Subcutaneous adipose tissue (tissue), 4 donors: Measurements from ENCODE around the gene GDPD3. TPM values are rescaled to one million over a fixed set of nuclear protein-coding genes. Genes with fewer than 3 reads are reported as not detected.

Source experiments
- total RNA-seq, 4 donors: library from RNA; depleted of rRNA; stranded (reverse); fragments of >200 nt; gene quantifications; one replicate each; pipeline ENCODE4 v1.1.0, GENCODE V29; 2016
- TF ChIP-seq, protein P1 (sequence below): fragments of 450-650 bp; IDR thresholded peaks from one replicate; pipeline ENCODE4 v1.5.1; 2016; ENCODE audit warnings: low read depth, mild to moderate bottlenecking, control low read depth, antibody characterized with exemption, moderate library complexity

The GDPD3 gene
- total RNA-seq, 4 donors from 2014 or later = 2.5 to 3.6 (median 2.8) TPM

DNA sequence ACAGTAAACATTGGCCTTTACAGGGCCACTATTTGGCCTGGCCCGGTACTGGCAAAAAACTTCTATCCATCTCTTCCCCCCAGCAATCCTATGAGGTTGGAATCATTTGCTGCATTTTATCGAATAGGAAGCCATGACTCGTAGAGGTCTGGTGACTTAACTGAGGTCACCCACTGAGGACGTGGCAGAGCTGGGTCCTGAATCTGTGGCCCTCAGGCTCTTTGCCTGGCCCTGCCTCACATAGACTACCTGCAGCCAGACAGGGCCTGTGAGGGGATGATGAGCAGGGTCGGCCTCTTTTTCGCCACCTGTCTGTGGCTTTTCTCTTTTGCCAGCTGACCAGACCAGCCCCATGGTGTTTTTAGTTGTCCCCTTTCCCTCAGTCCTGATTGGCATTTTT is 35.7 kb downstream of the GDPD3 start:
- TF ChIP-seq, protein P1, sequence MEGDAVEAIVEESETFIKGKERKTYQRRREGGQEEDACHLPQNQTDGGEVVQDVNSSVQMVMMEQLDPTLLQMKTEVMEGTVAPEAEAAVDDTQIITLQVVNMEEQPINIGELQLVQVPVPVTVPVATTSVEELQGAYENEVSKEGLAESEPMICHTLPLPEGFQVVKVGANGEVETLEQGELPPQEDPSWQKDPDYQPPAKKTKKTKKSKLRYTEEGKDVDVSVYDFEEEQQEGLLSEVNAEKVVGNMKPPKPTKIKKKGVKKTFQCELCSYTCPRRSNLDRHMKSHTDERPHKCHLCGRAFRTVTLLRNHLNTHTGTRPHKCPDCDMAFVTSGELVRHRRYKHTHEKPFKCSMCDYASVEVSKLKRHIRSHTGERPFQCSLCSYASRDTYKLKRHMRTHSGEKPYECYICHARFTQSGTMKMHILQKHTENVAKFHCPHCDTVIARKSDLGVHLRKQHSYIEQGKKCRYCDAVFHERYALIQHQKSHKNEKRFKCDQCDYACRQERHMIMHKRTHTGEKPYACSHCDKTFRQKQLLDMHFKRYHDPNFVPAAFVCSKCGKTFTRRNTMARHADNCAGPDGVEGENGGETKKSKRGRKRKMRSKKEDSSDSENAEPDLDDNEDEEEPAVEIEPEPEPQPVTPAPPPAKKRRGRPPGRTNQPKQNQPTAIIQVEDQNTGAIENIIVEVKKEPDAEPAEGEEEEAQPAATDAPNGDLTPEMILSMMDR = no peak

DNA sequence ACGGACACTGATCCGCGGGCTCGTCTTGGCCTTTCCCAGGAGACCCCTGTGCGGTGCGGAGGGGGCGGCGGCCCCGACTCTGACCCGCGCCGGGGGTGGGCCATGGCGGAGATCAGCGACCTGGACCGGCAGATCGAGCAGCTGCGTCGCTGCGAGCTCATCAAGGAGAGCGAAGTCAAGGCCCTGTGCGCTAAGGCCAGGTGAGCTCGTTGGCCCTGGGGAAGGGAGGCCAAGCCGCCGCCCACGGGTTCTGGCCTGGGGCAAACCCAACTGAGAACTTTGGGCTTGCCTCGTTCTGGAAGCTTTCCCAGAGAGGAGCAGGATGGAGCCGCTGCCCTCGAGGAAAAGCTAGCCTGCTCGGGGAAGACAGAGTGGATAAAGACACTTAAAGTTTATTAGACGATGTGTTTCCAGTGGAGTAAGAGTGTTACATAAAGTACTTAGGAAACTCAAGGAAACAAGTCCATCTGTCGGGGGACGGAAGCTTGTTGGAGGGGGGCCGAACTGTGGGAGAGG is 37.0 kb downstream of the GDPD3 start:
- TF ChIP-seq, protein P1 = no peak

DNA sequence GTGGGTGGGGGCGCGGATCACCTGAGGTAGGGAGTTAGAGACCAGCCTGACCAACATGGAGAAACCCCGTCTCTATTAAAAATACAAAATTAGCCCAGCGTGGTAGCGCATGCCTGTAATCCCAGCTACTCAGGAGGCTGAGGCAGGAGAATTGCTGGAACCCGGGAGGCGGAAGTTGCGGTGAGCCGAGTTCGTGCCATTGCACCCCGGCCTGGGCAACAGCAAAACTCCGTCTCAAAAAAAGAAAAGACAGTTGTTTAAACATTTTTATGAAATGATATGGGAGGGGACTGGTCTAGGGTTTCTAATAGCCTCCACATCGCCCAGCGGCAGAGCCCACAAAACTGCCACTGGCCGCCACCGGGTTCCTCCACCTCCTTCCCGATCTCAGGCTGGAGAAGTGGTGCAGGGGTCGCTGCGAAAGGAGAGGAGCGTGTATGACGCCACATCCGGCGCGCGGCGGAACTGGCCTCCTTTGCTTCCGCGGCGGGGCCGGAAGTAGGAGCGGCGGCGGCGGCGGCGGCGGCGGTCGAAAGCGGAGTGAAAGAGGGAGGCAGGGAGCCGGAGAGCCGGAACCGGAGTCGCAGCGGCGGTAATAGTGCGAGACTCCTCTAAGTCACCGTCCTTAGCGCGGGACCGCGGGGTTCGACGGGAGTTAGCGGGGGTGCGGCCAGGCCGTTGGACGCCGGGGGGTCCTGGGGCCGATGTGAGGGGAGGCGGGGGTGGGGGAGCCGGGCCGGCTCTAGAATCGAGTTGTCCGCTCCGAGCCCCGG is 37.6 kb downstream of the GDPD3 start, which contains the start of gene PPP4C:
Gene PPP4C, plus strand, starts transcription at position 492 of the 773 bp plus-strand sequence. CDS start 384 bp downstream, outside the sequence.
- TF ChIP-seq, protein P1 = no peak

DNA sequence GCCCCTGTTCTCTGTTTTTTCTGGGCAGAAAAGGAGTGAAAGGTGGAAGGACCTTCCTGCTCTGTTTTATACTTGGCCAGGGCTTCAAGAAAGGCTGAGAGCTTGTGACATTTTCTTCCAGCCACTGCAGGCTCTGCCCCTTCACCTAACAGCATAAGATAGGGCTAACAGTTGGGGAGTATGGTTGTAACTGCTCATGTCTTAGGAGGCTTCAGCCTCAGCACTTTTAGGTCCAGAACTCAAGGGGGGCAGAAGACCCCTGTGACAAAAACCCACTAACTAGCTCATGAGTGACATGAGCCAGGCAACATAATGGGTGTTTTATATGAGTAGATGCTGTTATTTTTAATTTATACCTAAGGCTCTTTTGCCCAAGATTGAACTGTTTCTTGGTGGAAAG is 42.8 kb downstream of the GDPD3 start:
- TF ChIP-seq, protein P1 = no peak

DNA sequence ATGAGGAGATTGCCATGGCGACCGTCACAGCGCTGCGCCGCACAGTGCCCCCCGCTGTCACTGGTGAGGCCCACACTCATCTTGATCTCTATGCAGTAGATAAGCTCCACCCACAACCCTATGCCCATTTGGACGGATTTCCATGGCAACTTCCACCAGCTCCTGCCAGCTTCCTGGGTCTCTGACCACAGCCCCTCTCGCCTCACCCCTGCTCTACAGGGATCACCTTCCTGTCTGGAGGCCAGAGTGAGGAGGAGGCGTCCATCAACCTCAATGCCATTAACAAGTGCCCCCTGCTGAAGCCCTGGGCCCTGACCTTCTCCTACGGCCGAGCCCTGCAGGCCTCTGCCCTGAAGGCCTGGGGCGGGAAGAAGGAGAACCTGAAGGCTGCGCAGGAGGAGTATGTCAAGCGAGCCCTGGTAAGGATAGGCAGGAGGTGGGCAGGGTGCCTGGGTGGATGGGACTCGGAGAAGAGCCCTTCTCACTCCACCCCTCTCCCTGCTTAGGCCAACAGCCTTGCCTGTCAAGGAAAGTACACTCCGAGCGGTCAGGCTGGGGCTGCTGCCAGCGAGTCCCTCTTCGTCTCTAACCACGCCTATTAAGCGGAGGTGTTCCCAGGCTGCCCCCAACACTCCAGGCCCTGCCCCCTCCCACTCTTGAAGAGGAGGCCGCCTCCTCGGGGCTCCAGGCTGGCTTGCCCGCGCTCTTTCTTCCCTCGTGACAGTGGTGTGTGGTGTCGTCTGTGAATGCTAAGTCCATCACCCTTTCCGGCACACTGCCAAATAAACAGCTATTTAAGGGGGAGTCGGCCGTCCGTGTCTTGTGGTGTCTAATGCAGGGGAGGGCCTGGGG is 43.5 kb downstream of the GDPD3 start:
- TF ChIP-seq, protein P1 = no peak

DNA sequence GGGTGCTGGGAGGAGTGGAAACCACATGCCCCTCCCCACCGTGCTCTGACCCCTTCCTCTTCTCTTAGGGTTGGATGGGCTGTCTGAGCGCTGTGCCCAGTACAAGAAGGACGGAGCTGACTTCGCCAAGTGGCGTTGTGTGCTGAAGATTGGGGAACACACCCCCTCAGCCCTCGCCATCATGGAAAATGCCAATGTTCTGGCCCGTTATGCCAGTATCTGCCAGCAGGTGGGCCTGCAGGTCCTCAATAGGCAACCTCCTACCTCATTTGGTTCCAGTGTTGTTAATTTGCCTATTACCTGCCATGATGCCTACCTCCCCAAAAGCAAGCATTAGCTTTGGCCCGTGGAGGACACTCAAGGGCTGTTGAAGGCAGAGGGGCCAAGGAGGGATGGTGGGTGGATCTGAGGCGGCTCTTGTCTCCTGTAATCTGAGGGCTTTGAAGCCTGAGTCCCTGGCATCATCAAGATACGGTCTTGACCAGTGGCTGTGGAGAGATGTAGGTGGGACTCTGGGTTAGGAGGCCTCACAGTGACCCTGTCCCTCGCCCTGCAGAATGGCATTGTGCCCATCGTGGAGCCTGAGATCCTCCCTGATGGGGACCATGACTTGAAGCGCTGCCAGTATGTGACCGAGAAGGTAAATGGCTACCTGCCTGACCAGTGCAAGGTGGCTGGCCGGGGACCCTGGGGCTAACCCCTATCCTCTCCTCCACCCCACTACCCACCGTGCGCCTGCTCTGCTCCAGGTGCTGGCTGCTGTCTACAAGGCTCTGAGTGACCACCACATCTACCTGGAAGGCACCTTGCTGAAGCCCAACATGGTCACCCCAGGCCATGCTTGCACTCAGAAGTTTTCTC is 44.4 kb downstream of the GDPD3 start:
- TF ChIP-seq, protein P1 = no peak
